K562 (cell line): Measurements from ENCODE around the gene GPR135. TPM values are rescaled to one million over a fixed set of nuclear protein-coding genes. Genes with fewer than 3 reads are reported as not detected.

Source experiments
- ATAC-seq: fragments of 200-7000 bp; cut with Tn5 transposase; 3 replicates; pipeline ENCODE4 v1.9.1; 2020; ENCODE audit warnings: moderate library complexity
- BruUV-seq: library from RNA; stranded (reverse); fragments of 400-500 nt; replicated peaks from 2 replicates; lab custom pipeline; 2021; lab: Mats Ljungman, UMichigan
- CTCF ChIA-PET: fragments of 300-600 bp; formaldehyde crosslinking; extraction: SDS; loops from one replicate; lab custom pipeline; 2021; ENCODE audit warnings: low intra/inter-chr PET ratio; lab: Yijun Ruan, JAX
- POLR2A ChIA-PET: fragments of 300-600, 350-650 bp; sonication (Branson Sonifier 250); formaldehyde crosslinking; extraction: SDS; loops from one replicate; lab custom pipeline; 2021; ENCODE audit warnings: antibody characterized with exemption, inconsistent platforms; lab: Yijun Ruan, JAX
- DNase-seq, 4 experiments: peaks; one replicate each; pipeline versions ENCODE4 v3.0.0 to v3.0.0-alpha.2; 2011 to 2018; ENCODE audit warnings: low spot score in 3 of 4, mixed read lengths in 3 of 4; ENCODE audit errors: extremely low read depth in 1 of 4
- FAIRE-seq: peaks from 2 replicates; lab custom pipeline; 2011; peaks lifted over from hg19 to GRCh38; lab: Jason Lieb, UNC
- H2AFZ ChIP-seq: 2 replicates; pipeline ENCODE4 v1.6.0; 2011; ENCODE audit warnings: low read depth, low read length, control low read depth, inconsistent platforms
- H3K27ac ChIP-seq: fragments of 200-600 bp; 3 replicates; pipeline ENCODE4 v1.8.0; 2011; ENCODE audit warnings: low read depth, mild to moderate bottlenecking, control low read depth, inconsistent platforms, low read length, moderate library complexity, mixed read lengths; ENCODE audit errors: extremely low read depth
- H3K27me3 ChIP-seq, 2 experiments: fragments of 300-600 bp in 1 of 2; 2 replicates in 1 of 2; 3 replicates in 1 of 2; pipeline versions ENCODE4 v1.6.0 to v1.8.0; 2011; ENCODE audit warnings: inconsistent platforms in 2 of 2, low read length in 2 of 2, mild to moderate bottlenecking in 1 of 2, mixed read lengths in 1 of 2, moderate library complexity in 1 of 2; ENCODE audit not compliant: control insufficient read depth in 2 of 2, insufficient read depth in 2 of 2
- H3K36me3 ChIP-seq: fragments of 300-600 bp; 3 replicates; pipeline ENCODE4 v1.8.0; 2011; ENCODE audit warnings: mild to moderate bottlenecking, low read length, inconsistent platforms; ENCODE audit not compliant: control insufficient read depth, insufficient read depth
- H3K4me1 ChIP-seq, 2 experiments: fragments of 200-600 bp in 1 of 2; replicated peaks in 1 of 2; 2 replicates in 1 of 2; 3 replicates in 1 of 2; pipeline versions ENCODE4 v1.5.1 to v1.8.0; 2011; ENCODE audit warnings: inconsistent platforms in 2 of 2, low read length in 2 of 2, mild to moderate bottlenecking in 1 of 2, mixed read lengths in 1 of 2, moderate library complexity in 1 of 2; ENCODE audit not compliant: control insufficient read depth in 2 of 2, insufficient read depth in 2 of 2
- H3K4me2 ChIP-seq: 2 replicates; pipeline ENCODE4 v1.6.1; 2011; ENCODE audit warnings: low read length, control low read depth, inconsistent platforms, mixed read lengths; ENCODE audit not compliant: insufficient read depth
- H3K4me3 ChIP-seq: fragments of 200-600 bp; sonication (generic), shearing (Covaris generic); 2 replicates; pipeline ENCODE4 v1.5.1; 2016; ENCODE audit warnings: control low read depth, inconsistent platforms
- H3K79me2 ChIP-seq: fragments of 200-600 bp; 3 replicates; pipeline ENCODE4 v1.8.0; 2011; ENCODE audit warnings: low read length, inconsistent platforms; ENCODE audit not compliant: control insufficient read depth, insufficient read depth
- H3K9ac ChIP-seq, 2 experiments: 2 replicates each; pipeline versions ENCODE4 v1.6.0 to v1.6.1; 2011; ENCODE audit warnings: low read depth in 2 of 2, low read length in 2 of 2, control low read depth in 1 of 2, inconsistent platforms in 1 of 2, mild to moderate bottlenecking in 1 of 2, mixed read lengths in 1 of 2; ENCODE audit not compliant: insufficient read depth in 1 of 2
- H3K9me1 ChIP-seq: one replicate; pipeline ENCODE4 v1.6.0; 2011; ENCODE audit warnings: inconsistent platforms, mild to moderate bottlenecking, low read length, moderate library complexity; ENCODE audit not compliant: control insufficient read depth, insufficient read depth
- H3K9me3 ChIP-seq: replicated peaks from 2 replicates; pipeline ENCODE4 v1.5.1; 2011; ENCODE audit warnings: low read depth, low read length, inconsistent platforms; ENCODE audit not compliant: control insufficient read depth, insufficient read depth
- H4K20me1 ChIP-seq: replicated peaks from 2 replicates; pipeline ENCODE4 v1.6.1; 2011; ENCODE audit warnings: low read length, inconsistent platforms, mixed read lengths; ENCODE audit not compliant: control insufficient read depth, insufficient read depth
- ARNT ChIP-seq, 2 experiments: fragments of 450-650 bp; IDR thresholded peaks; 2 replicates each; pipeline ENCODE4 v1.6.1; 2016; ENCODE audit warnings: mild to moderate bottlenecking in 1 of 2
- BRD9 ChIP-seq: fragments of 450-650 bp; IDR thresholded peaks from 2 replicates; pipeline ENCODE4 v1.6.1; 2018; ENCODE audit warnings: low read depth; ENCODE audit not compliant: partially characterized antibody
- CHD2 ChIP-seq: IDR thresholded peaks from 2 replicates; pipeline ENCODE4 v1.6.1; 2011; ENCODE audit warnings: low read depth, low read length
- CREBBP ChIP-seq: IDR thresholded peaks from one replicate; pipeline ENCODE4 v1.6.1; 2012; ENCODE audit warnings: low read depth, mild to moderate bottlenecking, control low read depth, inconsistent platforms, low read length
- FOXK2 ChIP-seq, 2 experiments: fragments of 450-650 bp; IDR thresholded peaks in 1 of 2; conservative IDR thresholded peaks in 1 of 2; 2 replicates each; pipeline ENCODE4 v1.6.1; 2016; ENCODE audit warnings: low read depth in 2 of 2, mild to moderate bottlenecking in 1 of 2
- L3MBTL2 ChIP-seq: fragments of 450-650 bp; IDR thresholded peaks from 2 replicates; pipeline ENCODE4 v1.6.1; 2016; ENCODE audit warnings: mild to moderate bottlenecking, moderate library complexity
- NFIC ChIP-seq: fragments of 450-650 bp; IDR thresholded peaks from 2 replicates; pipeline ENCODE4 v1.6.1; 2017; ENCODE audit warnings: mild to moderate bottlenecking, inconsistent platforms
- SIN3B ChIP-seq: fragments of 450-650 bp; IDR thresholded peaks from 2 replicates; pipeline ENCODE4 v1.6.1; 2017; ENCODE audit warnings: low read depth, mild to moderate bottlenecking, moderate library complexity
- TCF7L2 ChIP-seq: fragments of 150-350 bp; IDR thresholded peaks from 2 replicates; pipeline ENCODE4 v1.6.1; 2016; ENCODE audit warnings: low read depth, mild to moderate bottlenecking, low read length, moderate library complexity
- ZNF253 ChIP-seq: fragments of 250-450 bp; sonication (Bioruptor Pico); conservative IDR thresholded peaks from 2 replicates; pipeline ENCODE4 v1.6.1; 2021; ENCODE audit warnings: mild to moderate bottlenecking
- WGBS: fragments of 100-300 bp; shearing (Covaris generic); methylation state at CpG from one replicate; pipeline ENCODE4 v1.1.6; 2016; ENCODE audit warnings: low coverage, mixed read lengths; ENCODE audit not compliant: insufficient coverage; ENCODE audit errors: missing lambda C conversion rate; 5-methylcytosine and 5-hydroxymethylcytosine counted together
- in situ Hi-C: fragments of 300-500 bp; cut with MboI; formaldehyde crosslinking; loops from 4 replicates; pipeline ENCODE4 v1.15.0; 2018; ENCODE audit warnings: inconsistent platforms, mixed read lengths
- intact Hi-C: fragments of 100-400 bp; cut with micrococcal nuclease; formaldehyde crosslinking; loops from 2 replicates; pipeline ENCODE4 v1.14.2; 2022
- polyA plus RNA-seq, 8 experiments: library from polyadenylated mRNA; depleted of rRNA in 4 of 8; stranded (reverse) in 5 of 8; unstranded in 3 of 8; fragments of >200 nt; fragmentation: Nextera tagmentation in 2 of 8; fragmentation: Illumina TruSeq in 1 of 8; extraction: Ambion mirVana in 2 of 8; extraction: Trizol in 1 of 8; gene quantifications; 2 replicates each; pipeline versions ENCODE4 v1.2.1 to v1.2.3, GENCODE V29; 2011 to 2014; ENCODE audit warnings: inconsistent platforms in 1 of 8, missing spikeins in 1 of 8
- total RNA-seq, 7 experiments: library from RNA; depleted of rRNA in 6 of 7; stranded (reverse); fragments of >200 nt in 6 of 7; fragmentation: Illumina TruSeq in 2 of 7; extraction: Trizol in 2 of 7; gene quantifications; 2 replicates each; pipeline versions ENCODE4 v1.2.1 to v1.2.3, GENCODE V29; 2011 to 2021; ENCODE audit warnings: low replicate concordance in 1 of 7
- TF ChIP-seq, protein P1 (sequence below): fragments of 450-650 bp; IDR thresholded peaks from 2 replicates; pipeline ENCODE4 v1.6.1; 2016; ENCODE audit warnings: low read depth, mild to moderate bottlenecking, moderate library complexity
- TF ChIP-seq, protein P2 (sequence below): IDR thresholded peaks from 3 replicates; pipeline ENCODE4 v1.6.1; 2011; ENCODE audit warnings: borderline replicate concordance, mild to moderate bottlenecking; ENCODE audit not compliant: insufficient read length, insufficient read depth

GPR135 gene
- total and polyA plus RNA-seq, 9 of the 15 experiments (the other 6 are each of a cell fraction or from before 2014, with no cell fraction given) = 0.06 to 1.6 (median 1.0) TPM

DNA sequence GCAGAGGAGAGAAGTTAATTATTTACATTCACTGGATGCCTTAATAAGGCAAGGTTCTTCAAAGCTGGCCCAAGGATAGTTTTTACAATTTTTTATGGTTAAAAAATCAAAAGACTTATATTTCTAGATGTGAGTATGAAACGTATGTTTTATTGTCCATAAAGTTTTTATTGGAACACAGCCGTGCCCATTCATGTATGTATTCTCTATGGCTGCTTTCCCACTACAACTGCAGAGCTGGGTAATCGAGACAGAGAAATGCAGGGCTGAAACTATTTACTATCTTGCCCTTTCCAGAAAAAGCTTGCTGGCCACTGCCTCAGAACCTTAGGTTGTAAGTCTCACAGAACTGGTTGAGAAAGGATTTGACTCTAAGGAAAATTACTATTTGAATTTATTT, 35.6 kb upstream of the GPR135 start:
- BruUV-seq = no TSS peak
- DNase-seq (no peak), FAIRE-seq (no peak), ATAC-seq (no peak)
- H3K36me3 ChIP-seq = peaks cover 56% of the 10 kb centered on the region; the same call in 2 of the 3 replicates
- H3K9me1 ChIP-seq = no peaks in the 10 kb centered on the region
- no peak overlapping the region for H3K9ac ChIP-seq
- H3K4me3 ChIP-seq = no peak overlapping the region
- 87% methylated on average over 3 of the region's 3 CpGs for WGBS
- H3K4me1 ChIP-seq = no peaks in the 10 kb centered on the region
- H3K27ac ChIP-seq = no peak overlapping the region
- POLR2A ChIA-PET = no interaction called here
- no peaks in the 10 kb centered on the region for H3K79me2 ChIP-seq
- CTCF ChIA-PET = no interaction called here
- H3K4me2 ChIP-seq = no peak overlapping the region
- in situ Hi-C loops (no loop called here), intact Hi-C loops (loop anchor here (10.0 kb wide), 1 partner anchor 684 kb away; no protein-coding TSS in a partner anchor)
- no peaks in the 10 kb centered on the region for H3K9me3 ChIP-seq
- no peak overlapping the region for H2AFZ ChIP-seq
- H4K20me1 ChIP-seq = no peaks in the 10 kb centered on the region
- TF ChIP-seq BRD9 = no peak
- no peak for TF ChIP-seq ZNF253 (CRISPR knock-in tag)
- no peak for TF ChIP-seq NFIC
- no peak for TF ChIP-seq L3MBTL2
- TF ChIP-seq, protein P1, sequence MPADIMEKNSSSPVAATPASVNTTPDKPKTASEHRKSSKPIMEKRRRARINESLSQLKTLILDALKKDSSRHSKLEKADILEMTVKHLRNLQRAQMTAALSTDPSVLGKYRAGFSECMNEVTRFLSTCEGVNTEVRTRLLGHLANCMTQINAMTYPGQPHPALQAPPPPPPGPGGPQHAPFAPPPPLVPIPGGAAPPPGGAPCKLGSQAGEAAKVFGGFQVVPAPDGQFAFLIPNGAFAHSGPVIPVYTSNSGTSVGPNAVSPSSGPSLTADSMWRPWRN = no peak
- TF ChIP-seq CHD2 = no peak
- no peak for TF ChIP-seq FOXK2 (conservative IDR thresholded peaks at IDR 0.05 in 1 of 2, IDR thresholded peaks at IDR 0.05 in 1 of 2; ENCODE audit: low read depth in 2 of 2)
- no peak for TF ChIP-seq TCF7L2
- no peak for TF ChIP-seq CREBBP
- no peak for TF ChIP-seq ARNT (IDR thresholded peaks at IDR 0.05)
- TF ChIP-seq, protein P2, sequence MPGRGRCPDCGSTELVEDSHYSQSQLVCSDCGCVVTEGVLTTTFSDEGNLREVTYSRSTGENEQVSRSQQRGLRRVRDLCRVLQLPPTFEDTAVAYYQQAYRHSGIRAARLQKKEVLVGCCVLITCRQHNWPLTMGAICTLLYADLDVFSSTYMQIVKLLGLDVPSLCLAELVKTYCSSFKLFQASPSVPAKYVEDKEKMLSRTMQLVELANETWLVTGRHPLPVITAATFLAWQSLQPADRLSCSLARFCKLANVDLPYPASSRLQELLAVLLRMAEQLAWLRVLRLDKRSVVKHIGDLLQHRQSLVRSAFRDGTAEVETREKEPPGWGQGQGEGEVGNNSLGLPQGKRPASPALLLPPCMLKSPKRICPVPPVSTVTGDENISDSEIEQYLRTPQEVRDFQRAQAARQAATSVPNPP = no peak
- TF ChIP-seq SIN3B = no peak
- H3K27me3 ChIP-seq = no peaks in the 10 kb centered on the region
